GM21515 (cell line): ENCODE data around the gene HDAC3.

Source experiments
- ATAC-seq: cut with Tn5 transposase; IDR thresholded peaks from one replicate; pipeline ENCODE4 v1.9.1; 2021; ENCODE audit not compliant: unreplicated experiment

The HDAC3 gene

GRCh38 chr5:141605523-141606277, 30.9 kb downstream of the HDAC3 start:
- ATAC-seq, result peak; percentile 95

GRCh38 chr5:141603923-141604717, 32.5 kb downstream of the HDAC3 start:
- no peak for ATAC-seq

DNA sequence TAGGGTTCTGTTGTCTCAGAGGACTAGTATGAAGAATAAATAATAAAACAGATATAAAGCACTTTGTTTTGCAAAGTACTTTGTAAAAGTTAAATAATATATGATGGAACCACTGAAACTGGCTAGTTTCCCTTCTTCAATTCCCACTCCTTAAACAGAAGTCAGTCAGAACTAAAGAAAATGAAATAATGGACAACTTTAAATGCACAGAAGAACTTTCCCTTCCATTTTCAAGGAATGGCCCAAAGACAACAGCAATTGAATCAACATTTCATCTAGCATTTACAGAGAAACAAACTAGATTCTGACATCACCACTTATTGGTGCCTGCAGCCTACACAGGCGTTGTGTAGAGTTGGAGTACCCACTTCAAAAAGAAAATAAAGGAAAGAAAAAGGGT, 34.0 kb downstream of the HDAC3 start:
- ATAC-seq, result no peak

DNA sequence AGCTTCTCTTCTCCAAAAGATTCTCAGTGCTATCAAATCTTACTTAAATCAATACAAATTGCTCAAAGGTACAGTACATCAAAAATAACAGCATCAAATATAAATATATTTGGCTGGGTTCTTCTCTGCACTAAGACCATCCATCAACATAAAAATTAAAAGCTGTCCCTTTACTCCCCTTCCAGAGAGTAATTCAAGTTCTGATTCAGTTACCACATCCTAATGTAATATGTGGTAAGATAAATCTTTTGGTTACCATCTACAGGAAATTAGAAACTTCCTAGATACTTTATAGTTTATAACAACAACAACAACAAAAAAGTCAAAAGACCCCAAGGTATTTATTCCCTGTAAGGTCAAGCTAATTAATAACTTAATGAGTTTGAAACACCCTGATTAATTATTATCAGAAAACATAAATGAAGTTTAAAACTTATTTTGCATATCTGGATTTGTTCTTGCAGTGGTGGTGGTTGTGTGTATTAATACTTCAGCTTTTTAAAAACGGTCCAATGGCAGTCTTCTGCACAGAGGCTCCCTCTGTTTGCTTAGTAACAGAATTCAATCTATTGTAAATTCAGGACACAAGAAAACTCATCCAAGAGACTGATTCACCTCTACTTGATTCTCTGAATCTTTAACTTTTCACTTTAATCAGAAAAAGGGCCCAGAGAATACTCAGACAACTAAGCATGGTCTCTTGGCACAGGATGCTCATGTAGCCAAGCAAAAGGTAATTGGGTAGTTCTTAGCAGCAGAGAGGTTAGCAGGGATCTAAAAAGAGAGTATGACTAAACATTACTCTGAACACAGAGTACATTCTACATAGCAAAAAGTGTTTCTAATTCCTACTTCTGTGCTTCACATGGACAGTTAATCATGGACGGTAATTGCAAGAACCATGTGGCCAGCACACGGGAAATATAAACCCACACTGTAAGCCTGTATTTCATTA, 38.0 kb downstream of the HDAC3 start:
- ATAC-seq, result peak; percentile 46

DNA sequence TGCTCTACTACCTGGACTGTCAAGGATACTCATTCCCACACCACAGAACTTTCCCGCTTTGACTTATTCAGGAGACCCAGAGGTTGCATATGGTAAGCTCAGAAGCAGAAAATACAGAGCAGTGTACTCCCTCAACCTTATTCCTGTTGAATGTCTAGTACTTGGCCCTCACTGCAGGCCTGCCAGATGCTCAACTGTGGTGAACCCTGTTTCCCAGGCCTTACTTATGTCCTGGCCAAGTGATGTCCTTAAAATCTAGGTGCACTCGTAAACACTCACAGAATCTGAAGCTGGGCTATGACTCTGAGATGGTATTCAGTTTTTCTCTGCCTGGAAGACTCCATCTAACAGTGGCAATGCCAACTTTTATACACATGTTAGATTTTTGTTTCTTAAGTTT, 38.8 kb downstream of the HDAC3 start:
- ATAC-seq, result no peak

DNA sequence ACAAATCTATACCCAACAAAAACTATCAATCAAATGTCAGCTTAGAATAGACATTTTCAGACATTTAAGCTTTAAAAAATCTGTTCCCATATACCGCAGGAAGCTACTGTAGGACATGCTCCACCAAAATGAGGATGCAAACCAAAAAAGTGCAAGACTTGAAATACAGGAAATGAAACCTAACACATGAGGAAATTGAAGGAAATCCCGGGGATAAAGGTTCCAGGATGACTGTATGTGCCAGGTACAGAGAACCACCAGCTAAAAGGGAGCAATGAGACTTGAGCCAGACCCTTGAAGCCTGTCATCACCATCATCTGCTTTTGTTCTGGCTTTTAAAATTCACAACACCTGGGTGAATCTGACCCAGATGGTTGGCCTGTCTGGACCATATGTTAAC, 39.3 kb downstream of the HDAC3 start:
- no peak for ATAC-seq

GRCh38 chr5:141596867-141597266, 39.8 kb downstream of the HDAC3 start:
- no peak for ATAC-seq

DNA sequence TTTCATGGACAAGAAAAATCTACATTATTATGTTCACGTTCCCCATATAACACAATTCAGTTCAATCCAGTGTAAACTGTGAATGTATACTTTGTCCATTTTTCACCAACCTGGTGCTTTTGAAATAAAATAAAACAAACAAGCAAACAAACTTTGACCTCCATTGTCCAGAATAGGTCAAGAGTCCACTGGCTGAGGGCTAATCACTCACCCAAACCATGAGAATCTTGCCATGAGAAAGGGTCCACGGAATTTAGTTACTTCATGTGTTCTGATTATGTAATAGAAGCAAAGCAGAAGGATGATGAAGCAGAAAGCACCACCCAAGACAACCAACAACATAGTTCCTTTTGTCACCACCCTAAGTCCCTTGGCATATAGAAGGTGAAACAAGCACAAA, 46.5 kb downstream of the HDAC3 start:
- no peak for ATAC-seq

- no peak for ATAC-seq
These were observed 50.4 kb downstream of the HDAC3 start for GRCh38 chr5:141586246-141586645.

DNA sequence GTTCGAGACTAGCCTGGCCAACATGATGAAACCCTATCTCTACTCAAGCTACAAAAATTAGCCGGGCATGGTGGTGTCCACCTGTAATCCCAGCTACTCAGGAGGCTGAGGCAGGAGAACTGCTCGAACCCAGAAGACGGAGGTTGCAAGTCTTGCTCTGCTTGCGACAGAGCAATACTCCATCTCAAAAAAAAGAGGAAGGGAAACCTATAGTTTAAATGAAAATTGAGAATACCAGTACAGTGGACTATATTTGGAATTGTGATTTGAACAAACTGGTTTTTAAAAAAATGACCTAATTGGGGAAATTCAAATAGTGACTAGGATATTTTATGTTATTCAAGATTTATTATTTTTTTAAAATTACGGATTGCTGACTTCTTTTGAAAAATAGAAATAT, 51.1 kb downstream of the HDAC3 start:
- ATAC-seq, result no peak

DNA sequence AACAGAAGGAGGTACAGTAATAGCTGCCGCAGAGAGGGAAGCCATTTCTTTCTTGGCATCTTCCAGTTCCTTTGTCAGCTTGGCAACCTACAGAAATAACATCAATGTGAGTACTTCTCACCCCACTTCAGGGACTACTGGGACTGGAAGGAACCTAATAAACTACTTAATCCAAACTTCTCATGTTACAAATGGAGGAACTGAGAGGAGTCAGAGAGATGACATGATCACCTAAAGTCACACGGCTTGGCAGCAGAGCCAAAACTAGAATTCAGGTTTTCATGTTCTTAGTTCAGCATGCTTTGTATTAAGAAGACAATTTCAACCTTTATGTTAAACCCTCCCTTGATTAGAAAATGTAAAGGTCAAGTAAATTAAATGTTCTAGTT, 62.5 kb downstream of the HDAC3 start:
- no peak for ATAC-seq

- ATAC-seq, result no peak
These were observed 63.0 kb downstream of the HDAC3 start for GRCh38 chr5:141573489-141574121.
